ENCODE data around the gene CCDC89. TPM values are rescaled to one million over a fixed set of nuclear protein-coding genes. Genes with fewer than 3 reads are reported as not detected.
A peak's percentile ranks its signal among the peaks of the same experiment; 100 is the strongest.

The CCDC89 gene
- total and polyA plus RNA-seq, 9 of the 15 experiments (the other 6 are each of a cell fraction or from before 2014, with no cell fraction given), result 0.07 to 0.09 TPM; not detected in 7

- ChIA-PET POLR2A (interaction anchor here (10.1 kb wide), 1 partner anchor 11 kb away, joined by 145 read pairs; the partner anchor contains the start of gene TMEM126A), CTCF (ENCODE audit: low intra/inter-chr PET ratio) (interaction anchor here (0.5 kb wide), 1 partner anchor 886 kb away, joined by 3 read pairs; no protein-coding TSS in a partner anchor)
- ATAC-seq (no peak), FAIRE-seq (no peak), DNase-seq (ENCODE audit: extremely low read depth in 1 of 4, low spot score in 3 of 4) (peak in 1 of 4 experiments; percentile 32)
- no TSS peak for BruUV-seq (replicated peaks)
- intact Hi-C loops (cut with micrococcal nuclease), result loop anchor here (2.0 to 10.0 kb wide), 5 partner anchors 13 to 583 kb away; partner anchors contain the start of genes EED and PICALM
- Histone ChIP-seq H3K4me1 (replicated peaks in 1 of 2; ENCODE audit: control insufficient read depth in 2 of 2, insufficient read depth in 2 of 2, low read length in 2 of 2) (peaks cover 14% of the 10 kb centered on the region in 2 experiments; a peak in 3 of 5 replicates), H3K27me3 (ENCODE audit: control insufficient read depth in 2 of 2, insufficient read depth in 2 of 2, low read length in 2 of 2) (no peaks in the 10 kb centered on the region), H3K27ac (ENCODE audit: extremely low read depth, low read depth, low read length) (no peak overlapping the region), H3K4me2 (ENCODE audit: insufficient read depth, low read length) (peak overlapping the region; percentile 75), H2AFZ (ENCODE audit: low read depth, low read length) (no peak overlapping the region), H3K79me2 (ENCODE audit: control insufficient read depth, insufficient read depth, low read length) (peaks cover 78% of the 10 kb centered on the region), H3K9ac (ENCODE audit: insufficient read depth in 1 of 2, low read depth in 2 of 2, low read length in 2 of 2) (peak overlapping the region in 1 of 2 experiments; percentile 98; a peak in 2 of 4 replicates), H4K20me1 (replicated peaks; ENCODE audit: control insufficient read depth, insufficient read depth, low read length) (peaks cover 16% of the 10 kb centered on the region), H3K36me3 (ENCODE audit: control insufficient read depth, insufficient read depth, low read length) (peaks cover 60% of the 10 kb centered on the region), H3K9me3 (replicated peaks; ENCODE audit: control insufficient read depth, insufficient read depth, low read depth, low read length) (no peaks in the 10 kb centered on the region), H3K9me1 (ENCODE audit: control insufficient read depth, insufficient read depth, low read length) (no peaks in the 10 kb centered on the region), H3K4me3 (peak overlapping the region; percentile 94)
- WGBS (ENCODE audit: insufficient coverage, low coverage, missing lambda C conversion rate), result 1% methylated on average over 4 of the region's 4 CpGs
- TF ChIP-seq OTX1 (CRISPR knock-in tag; IDR thresholded peaks at IDR 0.05) (no peak), CEBPB (tag; IDR thresholded peaks at IDR 0.05) (peak; percentile 35)
- in situ Hi-C loops (cut with MboI), result no loop called here
Measured at GRCh38 chr11:85661972-85662664, 23.9 kb downstream of the CCDC89 start.

- H4K20me1 ChIP-seq (replicated peaks; ENCODE audit: control insufficient read depth, insufficient read depth, low read length), result peaks cover 12% of the 10 kb centered on the region
- BruUV-seq (replicated peaks), result no TSS peak
- no peak for TF ChIP-seq NR4A1 (CRISPR knock-in tag; IDR thresholded peaks at IDR 0.05)
- no peak for TF ChIP-seq NR4A1 (tag; IDR thresholded peaks at IDR 0.05)
- TF ChIP-seq ZNF76 (CRISPR knock-in tag; IDR thresholded peaks at IDR 0.05; ENCODE audit: borderline replicate concordance), result no peak
- no peak for TF ChIP-seq CHCHD3 (CRISPR knock-in tag; IDR thresholded peaks at IDR 0.05)
- no peak for TF ChIP-seq CREBBP (IDR thresholded peaks at IDR 0.05; ENCODE audit: low read depth, low read length)
- no peak for TF ChIP-seq BRF2 (IDR thresholded peaks at IDR 0.05; ENCODE audit: borderline replicate concordance, insufficient read depth, insufficient read length)
- no peak for TF ChIP-seq SMC3 (conservative IDR thresholded peaks at IDR 0.05; ENCODE audit: insufficient read depth, low read depth, low read length)
- no peak for TF ChIP-seq SMARCA4 (IDR thresholded peaks at IDR 0.05)
- no peak for TF ChIP-seq ZNF324 (CRISPR knock-in tag; IDR thresholded peaks at IDR 0.05)
- no peak for TF ChIP-seq GATAD2A (IDR thresholded peaks at IDR 0.05)
- no peak for TF ChIP-seq MED1 (CRISPR knock-in tag; IDR thresholded peaks at IDR 0.05; ENCODE audit: borderline replicate concordance)
- no peak for TF ChIP-seq ZNF780A (CRISPR knock-in tag; IDR thresholded peaks at IDR 0.05)
- no peak for TF ChIP-seq ZNF830 (CRISPR knock-in tag; IDR thresholded peaks at IDR 0.05)
Measured at GRCh38 chr11:85658180-85658579, 27.8 kb downstream of the CCDC89 start.

More at GRCh38 chr11:85658180-85658579, 27.8 kb downstream of the CCDC89 start:
- Histone ChIP-seq H3K4me1 (replicated peaks in 1 of 2; ENCODE audit: control insufficient read depth in 2 of 2, insufficient read depth in 2 of 2, low read length in 2 of 2) (peaks cover 2 to 20% of the 10 kb centered on the region in 2 experiments; a peak in 4 of 5 replicates), H3K4me2 (ENCODE audit: insufficient read depth, low read length) (no peak overlapping the region), H3K9me1 (ENCODE audit: control insufficient read depth, insufficient read depth, low read length) (no peaks in the 10 kb centered on the region), H3K27me3 (ENCODE audit: control insufficient read depth in 2 of 2, insufficient read depth in 2 of 2, low read length in 2 of 2) (no peaks in the 10 kb centered on the region), H3K9ac (ENCODE audit: insufficient read depth in 1 of 2, low read depth in 2 of 2, low read length in 2 of 2) (no peak overlapping the region), H3K27ac (ENCODE audit: extremely low read depth, low read depth, low read length) (no peak overlapping the region), H3K79me2 (ENCODE audit: control insufficient read depth, insufficient read depth, low read length) (peaks cover 86% of the 10 kb centered on the region), H3K36me3 (ENCODE audit: control insufficient read depth, insufficient read depth, low read length) (peaks cover 88% of the 10 kb centered on the region), H3K9me3 (replicated peaks; ENCODE audit: control insufficient read depth, insufficient read depth, low read depth, low read length) (no peaks in the 10 kb centered on the region), H2AFZ (ENCODE audit: low read depth, low read length) (no peak overlapping the region), H3K4me3 (no peak overlapping the region)
- POLR2A ChIA-PET, result interaction anchor here (10.1 kb wide), 1 partner anchor 7 kb away, joined by 145 read pairs; the partner anchor contains the start of gene TMEM126A
- CTCF ChIA-PET (ENCODE audit: low intra/inter-chr PET ratio), result no interaction called here
- in situ Hi-C loops (cut with MboI), result no loop called here
- intact Hi-C loops (cut with micrococcal nuclease), result no loop called here
- FAIRE-seq (no peak), DNase-seq (ENCODE audit: extremely low read depth in 1 of 4, low spot score in 3 of 4) (no peak), ATAC-seq (no peak)
- 50% methylated on average over 1 of the region's 1 CpG for WGBS (ENCODE audit: insufficient coverage, low coverage, missing lambda C conversion rate)
